Stimulated activated CD8-positive, alpha-beta memory T cell treated with anti-CD3 and anti-CD28 coated beads, Interleukin-4, amount 100 ng/mL, for 48 hours (primary cell): ENCODE measurements around the gene MEG3.

Experiments used
- DNase-seq: peaks from one replicate; pipeline ENCODE4 v3.0.0-alpha.2; 2020

MEG3 gene

DNA sequence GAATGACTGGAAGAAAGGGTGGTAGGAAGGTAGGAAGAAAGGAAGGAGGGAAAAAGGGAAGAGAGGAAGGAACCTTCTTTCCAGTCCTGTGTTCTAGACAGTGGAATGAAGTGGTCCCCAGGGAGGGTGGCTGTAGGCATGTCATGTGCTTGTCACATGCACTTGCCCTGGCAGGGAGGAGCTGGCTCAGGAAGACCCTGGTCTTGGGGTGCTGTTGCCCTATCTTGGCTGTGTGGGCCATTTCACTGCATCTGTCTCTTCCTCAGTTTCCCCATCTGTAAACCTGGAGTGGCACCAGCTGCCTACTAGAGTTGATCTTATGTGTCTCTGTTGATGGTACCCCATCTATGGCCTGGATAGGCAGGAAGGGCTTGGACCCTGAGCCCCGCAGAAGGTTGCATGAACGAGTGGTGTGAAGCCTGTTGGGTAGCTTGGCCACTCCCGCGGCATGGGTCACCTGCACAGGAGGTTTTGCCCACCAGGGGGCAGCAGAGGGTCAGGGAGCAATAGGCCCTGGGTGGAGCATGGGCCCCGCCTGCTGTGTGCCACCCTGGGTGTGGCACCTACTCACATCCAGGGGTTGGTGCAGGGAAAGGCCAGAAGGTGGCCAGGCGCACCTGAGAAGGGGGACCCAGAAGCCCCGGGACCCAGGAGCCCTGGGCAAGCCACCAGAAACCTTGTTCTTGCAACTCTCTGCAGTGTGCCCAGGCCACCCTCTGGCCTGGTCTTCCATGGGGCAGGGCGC is 25.1 kb downstream of the MEG3 start:
- peak; percentile 95 for DNase-seq

DNA sequence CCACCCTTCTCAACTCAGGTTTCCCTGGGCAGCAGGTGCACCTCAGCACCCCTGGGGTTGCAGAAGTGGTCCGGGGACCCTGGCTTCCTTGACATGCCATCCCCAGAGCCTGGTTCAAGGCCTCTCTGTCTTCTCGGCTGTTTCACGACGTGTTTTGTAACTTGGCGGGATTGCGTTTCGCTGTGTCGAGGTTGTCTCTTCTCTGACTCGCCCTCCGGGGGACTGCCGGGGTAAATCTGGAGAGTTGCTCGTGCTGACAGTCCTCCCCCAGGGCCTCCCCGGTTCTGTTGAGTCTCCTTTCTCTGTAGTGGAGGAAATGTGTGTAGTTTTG is 25.6 kb downstream of the MEG3 start:
- DNase-seq, result no peak

DNA sequence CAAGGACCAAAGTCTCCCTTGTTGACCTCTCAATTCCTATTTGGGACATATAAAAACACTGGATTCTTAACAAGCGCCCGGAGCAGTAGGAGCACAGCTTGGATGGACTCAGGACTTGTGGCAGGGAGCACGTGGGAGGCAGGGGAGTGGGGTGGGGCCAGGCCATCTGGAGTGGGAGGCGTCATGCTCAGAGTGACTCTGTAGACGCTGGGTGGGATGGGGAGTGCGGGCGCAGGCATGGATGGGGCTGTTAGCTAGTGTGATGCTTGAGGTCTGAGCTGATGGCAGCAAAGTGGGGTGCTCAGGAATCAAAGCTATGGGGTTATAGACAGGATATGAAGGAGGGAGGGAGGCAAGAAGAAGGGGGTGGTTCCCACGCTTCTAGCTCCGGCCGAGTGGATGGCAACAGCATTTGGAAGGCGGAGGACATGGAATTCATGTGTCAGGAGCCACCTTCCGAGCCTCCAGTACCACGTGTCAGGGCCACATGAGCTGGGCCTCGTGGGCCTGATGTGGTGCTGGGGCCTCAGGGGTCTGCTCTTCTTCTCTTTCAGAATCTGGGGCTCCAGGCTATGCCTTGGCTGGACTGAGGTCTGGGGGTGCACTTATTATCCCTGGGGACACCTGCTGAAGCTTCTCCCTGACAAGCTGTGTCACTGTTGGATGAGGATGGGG is 26.2 kb downstream of the MEG3 start:
- DNase-seq, result no peak

DNA sequence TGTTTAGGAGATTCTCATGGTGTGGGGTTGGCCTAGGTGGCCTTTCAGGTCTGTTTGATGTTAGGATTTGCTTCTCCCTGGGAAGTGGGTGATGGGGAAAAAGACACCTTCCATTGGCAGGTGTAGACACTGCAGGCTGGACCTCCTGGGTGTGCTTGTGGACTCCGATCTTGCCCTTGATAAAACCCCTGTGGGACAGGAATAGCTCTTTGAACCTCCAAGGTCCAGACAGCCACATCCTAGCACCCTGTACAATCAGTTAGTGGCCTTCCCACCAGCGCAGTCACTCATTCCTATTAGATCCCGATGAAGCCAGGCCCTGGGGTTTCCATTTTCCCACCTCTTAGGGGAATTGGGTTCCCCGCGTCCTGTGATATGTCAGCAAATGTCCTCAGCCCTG is 28.5 kb downstream of the MEG3 start:
- no peak for DNase-seq

DNA sequence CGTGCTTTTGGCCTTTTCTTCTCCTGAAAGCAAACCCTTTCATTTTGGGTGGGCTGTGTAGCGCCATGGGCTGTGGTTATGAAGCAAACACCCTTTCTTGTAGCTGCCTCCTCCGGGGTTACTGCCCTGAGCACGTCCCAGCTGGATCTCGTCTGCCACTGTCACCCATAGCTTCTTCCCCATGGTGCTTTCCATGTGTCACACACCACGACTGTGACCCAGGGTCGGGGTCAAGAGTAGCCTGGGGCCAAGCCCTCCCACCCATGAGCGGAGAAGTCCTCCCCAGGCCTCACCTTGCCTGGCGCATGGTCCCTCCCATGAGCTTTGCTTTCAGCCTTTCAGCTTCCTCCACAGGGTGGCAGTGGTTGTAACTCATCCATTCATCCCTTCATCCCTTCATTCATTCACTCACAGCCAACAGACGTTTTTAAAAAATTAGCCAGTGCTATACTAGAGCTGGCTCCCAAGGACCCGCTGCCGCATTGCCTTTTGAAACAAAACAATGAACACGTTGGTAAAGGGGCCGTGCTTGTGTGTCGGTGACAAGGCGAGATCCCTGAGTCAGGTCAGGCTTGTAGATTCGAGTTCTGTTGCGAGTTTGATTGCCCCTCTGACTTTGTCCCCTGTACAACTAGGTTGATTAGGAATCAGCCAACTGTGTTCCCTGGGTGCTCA is 29.5 kb downstream of the MEG3 start:
- no peak for DNase-seq

DNA sequence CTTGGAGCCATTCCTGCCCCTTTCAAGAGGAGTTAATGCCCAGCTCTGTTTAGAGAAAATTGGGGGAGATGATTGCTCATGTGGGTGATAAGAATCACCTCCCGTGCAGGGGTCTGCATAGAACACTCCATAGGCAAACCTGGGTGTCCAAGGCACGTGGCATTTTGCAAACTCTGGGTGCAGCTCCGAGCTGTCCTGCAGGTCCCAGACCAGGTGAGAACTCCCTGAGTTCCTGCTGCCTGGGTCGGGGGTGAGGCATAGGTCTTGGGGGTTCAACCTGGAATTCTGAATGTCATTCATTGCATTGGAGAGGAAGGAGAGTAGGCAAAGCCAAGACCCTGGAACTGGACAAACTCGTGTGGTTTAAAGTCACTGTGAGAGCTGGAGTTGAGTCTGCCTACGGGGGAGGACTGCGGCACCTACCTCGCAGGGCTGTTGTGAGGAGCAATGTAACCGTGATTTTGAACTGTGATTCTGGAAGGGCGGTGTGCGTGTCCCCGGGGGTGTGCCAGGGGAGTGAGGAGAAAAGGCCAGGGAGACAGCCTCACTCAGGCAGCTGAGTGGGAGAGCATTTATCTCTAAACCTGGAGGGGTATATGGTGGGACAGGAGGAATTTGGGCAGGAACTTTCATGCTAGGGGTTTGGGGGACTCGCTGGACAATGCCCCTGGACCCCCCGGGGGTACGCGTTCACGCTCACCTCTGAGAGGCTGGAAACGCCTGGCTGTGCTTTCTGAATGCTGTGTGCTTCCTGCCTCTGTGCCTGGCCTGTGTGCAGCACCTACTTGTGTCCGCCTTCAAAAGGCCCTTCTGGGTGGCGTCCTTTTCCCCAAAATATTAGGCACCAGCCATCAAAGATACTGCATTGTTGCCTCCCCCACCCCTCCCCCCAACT is 30.4 kb downstream of the MEG3 start:
- DNase-seq, result no peak

DNA sequence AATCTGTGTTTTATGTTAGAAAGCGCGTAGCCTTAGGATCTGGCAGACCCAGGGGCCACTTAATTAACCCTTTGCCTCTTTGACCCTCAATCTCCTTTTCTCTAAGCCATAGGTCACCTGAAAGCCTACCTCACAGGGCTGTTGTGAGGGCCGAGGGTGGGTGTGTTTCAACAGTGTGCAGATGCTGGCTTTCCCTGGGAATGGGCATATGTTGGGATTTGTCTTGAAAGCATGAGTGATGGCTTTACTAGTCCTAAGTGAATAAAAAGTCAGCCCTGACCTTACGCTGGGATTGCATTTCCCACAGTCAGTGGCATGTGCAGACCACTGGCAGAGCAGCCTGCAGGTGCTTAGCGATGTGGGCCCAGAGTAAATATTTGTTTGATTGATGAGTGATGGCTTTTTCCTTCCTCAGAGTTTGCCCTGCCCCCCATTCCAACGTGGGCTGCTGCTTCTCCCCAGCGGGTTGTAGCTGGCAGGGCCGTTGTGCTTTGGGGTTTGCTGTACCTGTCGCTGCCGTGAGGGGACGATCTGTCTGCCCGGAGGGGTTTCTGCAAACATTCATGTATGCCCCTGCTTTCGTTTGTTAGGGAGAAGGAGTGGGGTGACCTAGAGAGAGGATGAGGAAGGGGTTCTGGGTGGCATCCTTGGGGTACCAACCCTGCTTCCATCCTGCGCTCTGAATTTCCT is 31.5 kb downstream of the MEG3 start:
- no peak for DNase-seq

DNA sequence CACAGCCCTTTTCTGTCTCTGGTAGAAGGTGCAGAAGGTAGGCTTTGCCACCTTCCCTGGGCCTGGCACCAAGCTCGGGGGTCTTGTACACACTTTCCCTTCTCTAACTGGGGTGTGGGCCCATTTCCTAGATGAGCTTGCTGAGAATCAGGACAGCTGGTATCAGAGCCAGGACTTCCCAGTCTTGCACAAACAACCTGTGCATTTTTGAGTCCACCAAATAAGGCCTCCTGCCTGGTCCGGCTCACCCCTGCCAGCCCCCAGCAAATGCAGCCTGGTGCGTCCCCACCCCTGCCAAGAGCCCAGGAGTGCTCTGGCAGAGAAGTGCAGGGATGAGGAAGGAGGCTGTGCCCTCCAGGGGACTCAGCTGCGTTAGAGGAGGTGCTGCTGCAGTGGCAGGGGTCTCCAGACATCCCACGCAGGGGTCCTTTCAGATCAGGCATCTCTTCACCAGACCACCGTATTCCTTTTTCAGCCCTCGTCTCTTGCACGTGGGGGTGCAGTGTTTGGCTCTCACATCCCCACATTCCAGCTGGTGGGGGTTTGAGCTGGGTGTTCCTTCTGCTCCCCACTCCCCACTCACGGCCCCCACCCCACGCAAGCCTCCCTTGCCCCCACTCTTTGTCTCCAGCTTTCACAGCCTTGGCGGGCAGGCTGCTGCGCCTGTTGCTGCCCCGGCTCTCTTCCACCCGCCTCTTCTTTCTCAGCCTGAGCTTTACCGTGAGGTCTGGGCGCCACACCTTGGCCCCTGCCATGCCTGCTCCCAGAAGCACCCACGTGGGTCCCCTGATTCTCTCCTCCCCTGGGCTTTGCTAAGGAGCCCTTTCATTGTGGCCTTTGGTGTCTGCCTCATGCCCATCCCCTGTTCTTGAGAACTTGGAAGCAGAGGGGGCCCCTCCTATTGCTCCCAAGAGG is 32.3 kb downstream of the MEG3 start:
- no peak for DNase-seq

DNA sequence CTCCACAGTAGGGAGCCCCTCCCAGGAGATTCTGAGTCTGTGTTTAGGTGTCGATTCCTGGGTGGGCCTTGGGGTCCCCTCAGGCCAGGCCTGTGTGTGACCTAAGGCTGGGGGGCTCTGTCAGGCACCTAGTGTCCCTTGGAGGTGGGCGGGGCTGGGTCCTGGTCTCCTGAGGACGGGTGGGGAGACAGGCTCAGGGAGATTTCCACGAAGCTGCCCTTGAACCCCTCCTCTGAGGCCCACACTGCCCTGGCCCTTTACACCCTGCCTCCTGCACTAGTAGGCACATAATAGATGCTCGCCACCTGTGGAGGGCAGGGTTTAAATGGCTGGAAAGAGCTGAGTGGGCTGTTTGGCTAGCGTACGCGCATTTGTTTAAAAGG is 32.9 kb downstream of the MEG3 start:
- no peak for DNase-seq

DNA sequence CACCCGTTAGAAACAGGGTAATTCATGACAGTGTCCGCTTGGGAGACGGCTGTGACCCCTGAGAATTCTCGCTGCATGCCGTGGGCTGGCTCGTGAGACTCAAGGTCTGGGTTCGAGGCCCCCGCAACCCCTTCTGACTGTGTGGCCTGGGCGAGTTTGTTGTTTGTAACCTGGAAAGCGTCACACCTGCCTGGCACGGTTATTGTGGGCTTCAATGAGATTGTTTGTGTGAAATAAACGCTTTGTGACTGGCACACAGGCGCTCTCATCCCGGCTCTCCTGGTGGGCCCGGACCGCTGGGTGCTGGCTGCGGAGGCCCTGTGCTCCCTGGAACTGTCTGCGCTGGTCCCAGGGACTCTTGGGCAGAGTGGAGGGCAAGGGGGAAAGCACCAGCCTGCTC is 33.9 kb downstream of the MEG3 start:
- no peak for DNase-seq

DNA sequence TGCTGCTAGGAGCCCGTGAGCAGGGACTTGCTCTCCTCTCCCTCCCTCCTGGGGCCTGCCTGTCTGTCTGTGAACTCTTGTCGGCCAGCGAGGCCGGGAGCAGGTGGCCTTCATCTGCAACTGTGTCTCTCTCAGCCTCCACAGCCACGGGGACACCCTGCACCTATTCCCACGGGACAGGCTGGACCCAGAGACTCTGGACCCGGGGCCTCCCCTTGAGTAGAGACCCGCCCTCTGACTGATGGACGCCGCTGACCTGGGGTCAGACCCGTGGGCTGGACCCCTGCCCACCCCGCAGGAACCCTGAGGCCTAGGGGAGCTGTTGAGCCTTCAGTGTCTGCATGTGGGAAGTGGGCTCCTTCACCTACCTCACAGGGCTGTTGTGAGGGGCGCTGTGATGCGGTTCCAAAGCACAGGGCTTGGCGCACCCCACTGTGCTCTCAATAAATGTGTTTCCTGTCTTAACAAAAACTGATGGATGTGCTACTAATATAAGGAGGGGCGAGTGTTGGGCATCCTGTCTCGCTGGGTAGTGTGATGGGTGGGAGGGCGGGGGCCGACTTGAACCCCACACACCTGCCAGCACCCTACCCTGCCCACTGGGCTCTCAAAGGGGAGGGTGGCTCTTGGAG is 34.8 kb downstream of the MEG3 start:
- no peak for DNase-seq

DNA sequence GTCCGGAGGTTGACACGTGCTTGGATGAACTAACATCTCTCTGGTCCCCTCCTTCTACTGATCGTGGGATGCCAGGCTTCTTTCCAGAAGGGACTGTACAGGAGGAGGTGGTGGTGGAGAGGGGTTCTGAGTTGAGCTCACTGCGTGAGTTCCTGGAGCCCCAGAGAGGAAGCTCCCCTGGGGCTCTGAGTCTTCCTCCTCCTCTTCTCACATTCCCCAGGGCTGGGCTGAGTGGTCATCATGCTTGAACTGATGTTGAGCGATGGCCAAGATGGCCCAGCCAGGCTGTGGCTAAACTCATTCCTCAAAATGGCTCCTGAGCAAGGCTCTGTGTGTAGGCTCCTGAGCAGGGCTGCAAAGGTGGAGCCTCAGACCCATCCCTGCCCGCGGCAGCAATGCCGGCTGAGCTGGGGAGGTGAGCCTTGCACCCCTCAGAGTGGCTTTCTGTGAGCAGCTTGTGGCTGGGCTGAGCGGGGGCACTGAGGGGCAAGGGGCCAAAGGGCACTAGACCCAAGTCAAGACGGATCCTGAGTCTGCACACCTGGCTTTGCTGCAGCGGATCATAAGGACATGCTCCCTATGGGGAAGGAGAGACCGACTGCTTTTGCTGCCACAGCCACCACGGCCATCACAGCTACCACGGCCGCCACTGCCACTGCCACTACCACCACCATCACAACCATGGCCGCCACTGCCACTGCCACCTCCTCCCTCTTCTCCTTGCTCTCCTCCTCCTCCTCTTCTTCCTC is 35.4 kb downstream of the MEG3 start:
- no peak for DNase-seq

DNA sequence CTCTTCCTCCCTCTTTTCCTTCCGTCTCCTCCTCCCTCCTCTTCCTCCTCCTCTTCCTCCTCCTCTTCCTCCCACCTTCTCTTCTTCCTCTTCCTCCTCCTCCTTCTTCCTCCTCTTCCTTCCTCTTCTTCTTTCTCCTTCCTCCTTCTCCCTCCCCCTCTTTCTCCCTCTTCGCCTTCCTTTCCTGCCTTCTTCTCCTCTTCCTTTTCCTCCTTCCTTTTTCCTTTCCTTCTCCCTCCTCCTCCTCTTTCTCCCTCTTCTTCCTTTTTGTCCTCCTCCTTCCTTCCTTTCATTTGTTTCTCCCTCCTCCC is 36.0 kb downstream of the MEG3 start:
- DNase-seq, result no peak

DNA sequence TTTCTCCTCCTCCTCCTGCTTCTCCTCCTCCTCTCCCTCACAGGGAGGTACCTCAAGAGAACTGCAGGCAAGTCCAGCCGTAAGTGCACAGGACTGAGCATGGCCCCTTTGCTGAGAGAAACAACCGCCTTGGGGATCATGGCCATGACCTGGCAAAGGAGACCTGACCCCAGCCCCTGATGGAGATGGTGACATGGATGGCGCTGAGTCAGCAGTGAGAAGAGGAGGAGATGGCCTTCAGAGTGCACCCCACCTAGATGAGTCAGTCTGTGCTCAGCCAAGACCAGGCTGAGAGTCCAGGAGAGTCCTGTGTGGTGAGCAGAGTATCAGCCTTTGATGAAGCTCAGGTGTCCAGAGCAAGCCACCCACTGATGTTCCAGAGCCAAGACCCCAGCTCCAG is 36.4 kb downstream of the MEG3 start:
- DNase-seq, result no peak

DNA sequence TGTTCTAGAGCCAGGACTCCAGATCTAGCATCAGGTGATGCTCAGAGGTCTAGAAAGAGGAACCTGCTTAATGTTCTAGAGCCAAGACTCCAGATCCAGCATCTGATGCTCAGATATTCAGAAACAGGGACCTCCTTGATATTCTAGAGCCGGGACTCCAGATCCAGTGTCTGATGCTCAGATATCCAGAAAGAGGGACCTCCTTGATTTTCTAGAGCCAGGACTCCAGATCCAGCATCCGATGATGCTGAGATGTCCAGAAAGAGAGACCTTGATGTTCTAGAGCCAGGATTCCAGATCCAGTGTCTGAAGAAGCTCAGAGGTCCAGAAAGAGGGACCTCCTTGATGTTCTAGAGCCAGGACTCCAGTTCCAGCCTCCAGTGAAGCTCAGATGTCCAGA is 36.9 kb downstream of the MEG3 start:
- DNase-seq, result no peak

DNA sequence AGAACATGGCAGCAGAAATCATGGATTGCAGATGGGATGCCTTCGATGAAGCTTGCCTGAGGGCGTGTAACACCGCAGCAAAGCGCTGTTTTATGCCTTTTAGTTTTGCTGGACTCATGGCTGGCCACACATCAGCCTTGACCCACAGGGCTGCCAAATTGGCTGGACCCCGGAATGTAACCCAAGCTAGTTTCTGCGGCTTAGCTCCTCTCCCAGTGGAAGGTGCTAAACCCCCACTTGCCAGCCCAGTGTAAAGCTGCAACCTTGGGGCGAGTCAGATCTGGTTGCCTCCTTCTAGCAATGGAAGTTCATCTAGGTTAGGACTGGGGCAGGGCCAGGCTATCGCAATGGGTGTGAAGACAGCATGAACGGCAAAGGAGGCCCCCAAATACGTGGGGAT is 38.3 kb downstream of the MEG3 start:
- no peak for DNase-seq

DNA sequence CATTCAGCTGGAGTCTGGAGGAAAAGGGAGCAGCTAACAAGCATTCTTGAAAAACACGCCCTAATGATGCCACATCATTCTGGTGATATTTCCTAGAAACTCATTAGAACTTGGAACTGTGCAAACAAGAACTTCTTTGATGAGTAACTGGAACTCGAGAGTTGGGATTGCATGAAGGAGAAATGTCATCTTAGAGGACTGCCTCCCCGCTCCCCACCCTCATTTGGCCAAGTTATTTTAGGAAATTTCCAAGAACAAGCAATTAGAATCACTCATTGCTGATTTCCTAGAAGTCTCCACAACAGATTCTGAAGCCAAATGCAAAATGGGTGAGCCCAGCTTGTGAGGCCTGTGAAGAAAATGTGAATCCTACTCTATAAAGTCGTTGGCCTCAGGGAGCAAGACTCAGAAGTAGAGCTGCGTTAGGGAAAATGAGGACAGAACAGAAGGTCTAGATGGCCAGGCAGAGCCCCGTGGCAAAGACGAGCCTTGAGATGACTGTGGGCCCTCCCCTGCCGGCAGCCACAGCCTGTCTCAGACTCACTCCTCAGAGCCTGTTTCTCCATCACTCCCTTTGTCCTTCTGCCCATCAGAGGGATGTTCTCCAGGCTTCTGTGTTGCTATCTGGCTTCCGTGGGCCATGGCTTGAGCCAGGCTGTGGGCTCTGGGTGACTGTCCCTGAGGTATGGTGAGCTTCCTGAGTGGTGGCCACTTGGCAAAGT is 39.2 kb downstream of the MEG3 start:
- DNase-seq, result no peak

DNA sequence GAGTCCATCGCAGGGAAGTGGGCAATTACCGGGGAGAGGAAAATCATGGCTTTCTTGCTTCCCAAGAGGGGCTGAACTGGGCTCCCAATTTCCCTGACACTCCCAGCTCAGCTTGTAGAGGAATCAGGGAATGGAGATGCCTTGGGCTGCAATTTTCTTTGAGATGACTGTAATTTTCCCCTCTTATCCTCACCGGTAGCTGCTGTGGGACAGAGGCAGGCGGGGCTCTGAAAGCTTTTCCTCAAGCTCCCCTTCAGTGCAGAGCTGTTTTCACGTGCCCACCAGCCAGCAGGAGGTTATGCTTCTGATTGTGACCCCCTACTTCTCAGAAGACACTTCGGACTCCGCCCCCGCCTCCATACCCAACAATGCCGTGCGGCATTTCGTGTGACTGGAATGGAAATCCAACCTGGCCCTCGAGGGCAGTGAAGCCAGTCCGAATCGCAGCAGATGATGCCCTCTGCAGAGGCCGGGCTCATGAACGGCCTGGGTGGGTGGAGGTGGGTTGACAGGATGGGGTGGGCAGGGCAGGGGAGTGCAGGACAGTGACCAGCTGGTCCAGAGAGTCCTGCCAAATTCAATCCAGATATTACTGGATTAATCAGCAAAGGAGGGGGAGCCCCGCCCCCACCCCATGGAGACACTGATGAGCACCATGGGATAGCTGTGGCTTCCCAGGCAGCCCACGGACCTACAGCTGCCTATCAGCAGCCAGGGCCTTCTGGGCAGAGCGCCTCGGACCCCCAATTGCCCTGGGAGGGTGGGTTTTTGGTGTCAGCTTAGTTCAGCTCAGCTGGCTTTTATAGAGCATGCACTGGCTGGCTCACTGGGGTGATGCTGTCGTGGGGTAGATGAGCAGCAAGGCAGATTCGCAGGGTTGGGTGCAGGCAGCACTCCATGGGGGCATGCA is 40.0 kb downstream of the MEG3 start:
- DNase-seq, result no peak
